ENCODE data around the gene DGKB.

Gene DGKB

GRCh38 chr7:14542624-14543023, 359.9 kb downstream of the DGKB start:
- Histone ChIP-seq H3K79me2 (ENCODE audit: low read length) (no peaks in the 10 kb centered on the region), H3K27me3 (replicated peaks; ENCODE audit: insufficient read depth, low read length) (no peaks in the 10 kb centered on the region), H3K9ac (ENCODE audit: low read length) (no peak overlapping the region), H3F3A (ENCODE audit: insufficient read depth, low read length) (no peaks in the 10 kb centered on the region), H4K20me1 (ENCODE audit: insufficient read depth, low read length) (no peaks in the 10 kb centered on the region), H3K4me2 (ENCODE audit: low read depth, low read length) (no peak overlapping the region), H3K36me3 (replicated peaks; ENCODE audit: insufficient read depth, low read length) (no peaks in the 10 kb centered on the region), H3K4me3 (ENCODE audit: low read length) (no peak overlapping the region), H3K9me2 (replicated peaks; ENCODE audit: insufficient read depth, low read length) (no peaks in the 10 kb centered on the region), H2AFZ (ENCODE audit: low read length) (no peak overlapping the region), H3K4me1 (ENCODE audit: low read length) (no peaks in the 10 kb centered on the region), H3K9me3 (replicated peaks; ENCODE audit: insufficient read depth, low read length) (no peaks in the 10 kb centered on the region), H3K27ac (ENCODE audit: low read length) (no peak overlapping the region)
- DNase-seq = no peak
- TF ChIP-seq EZH2phosphoT487 (IDR thresholded peaks at IDR 0.05; ENCODE audit: low read length) (no peak), EZH2 (optimal IDR thresholded peaks at IDR 0.05; ENCODE audit: low read depth, low read length) (no peak)

GRCh38 chr7:14521183-14521582, 381.4 kb downstream of the DGKB start:
- no peaks in the 10 kb centered on the region for H4K20me1 ChIP-seq (ENCODE audit: insufficient read depth, low read length)
- no peak overlapping the region for H3K27ac ChIP-seq (ENCODE audit: low read length)
- no peaks in the 10 kb centered on the region for H3K27me3 ChIP-seq (replicated peaks; ENCODE audit: insufficient read depth, low read length)
- H3F3A ChIP-seq (ENCODE audit: insufficient read depth, low read length) = no peaks in the 10 kb centered on the region
- H3K9ac ChIP-seq (ENCODE audit: low read length) = no peak overlapping the region
- H3K4me1 ChIP-seq (ENCODE audit: low read length) = no peaks in the 10 kb centered on the region
- H3K79me2 ChIP-seq (ENCODE audit: low read length) = no peaks in the 10 kb centered on the region
- no peak overlapping the region for H3K4me3 ChIP-seq (ENCODE audit: low read length)
- DNase-seq = no peak
- H2AFZ ChIP-seq (ENCODE audit: low read length) = no peak overlapping the region
- no peaks in the 10 kb centered on the region for H3K36me3 ChIP-seq (replicated peaks; ENCODE audit: insufficient read depth, low read length)
- H3K4me2 ChIP-seq (ENCODE audit: low read depth, low read length) = no peak overlapping the region
- no peaks in the 10 kb centered on the region for H3K9me2 ChIP-seq (replicated peaks; ENCODE audit: insufficient read depth, low read length)
- TF ChIP-seq CTCF (IDR thresholded peaks at IDR 0.05; ENCODE audit: low read length) = no peak
- TF ChIP-seq EZH2phosphoT487 (IDR thresholded peaks at IDR 0.05; ENCODE audit: low read length) = no peak
- no peak for TF ChIP-seq EZH2 (optimal IDR thresholded peaks at IDR 0.05; ENCODE audit: low read depth, low read length)
- no peaks in the 10 kb centered on the region for H3K9me3 ChIP-seq (replicated peaks; ENCODE audit: insufficient read depth, low read length)

DNA sequence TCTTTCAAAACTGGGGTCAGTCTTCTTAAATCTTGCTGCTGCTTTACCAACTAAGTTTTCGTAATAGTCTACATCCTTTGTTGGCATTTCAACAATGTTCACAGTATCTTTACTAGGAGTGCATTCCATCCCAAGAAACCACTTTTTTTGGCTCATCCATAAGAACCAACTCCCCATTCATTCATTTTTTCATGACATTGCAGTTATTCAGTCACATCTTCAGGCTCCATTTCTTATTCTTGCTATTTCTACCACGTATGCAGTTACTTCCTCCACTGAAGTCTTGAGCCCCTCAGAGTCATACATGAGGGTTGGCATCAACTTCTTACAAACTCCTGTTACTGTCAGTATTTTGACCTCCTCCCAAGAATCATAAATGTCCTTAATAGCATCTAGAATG, 392.3 kb downstream of the DGKB start:
- H3K27me3 ChIP-seq (replicated peaks; ENCODE audit: insufficient read depth, low read length) = no peaks in the 10 kb centered on the region
- DNase-seq = no peak
- no peaks in the 10 kb centered on the region for H3K9me2 ChIP-seq (replicated peaks; ENCODE audit: insufficient read depth, low read length)
- no peaks in the 10 kb centered on the region for H3K79me2 ChIP-seq (ENCODE audit: low read length)
- H3K27ac ChIP-seq (ENCODE audit: low read length) = no peak overlapping the region
- no peak overlapping the region for H3K4me3 ChIP-seq (ENCODE audit: low read length)
- TF ChIP-seq EZH2 (optimal IDR thresholded peaks at IDR 0.05; ENCODE audit: low read depth, low read length) (no peak), EZH2phosphoT487 (IDR thresholded peaks at IDR 0.05; ENCODE audit: low read length) (no peak), CTCF (IDR thresholded peaks at IDR 0.05; ENCODE audit: low read length) (no peak)
- H3F3A ChIP-seq (ENCODE audit: insufficient read depth, low read length) = no peaks in the 10 kb centered on the region
- H3K4me2 ChIP-seq (ENCODE audit: low read depth, low read length) = no peak overlapping the region
- no peak overlapping the region for H2AFZ ChIP-seq (ENCODE audit: low read length)
- no peaks in the 10 kb centered on the region for H4K20me1 ChIP-seq (ENCODE audit: insufficient read depth, low read length)
- no peaks in the 10 kb centered on the region; the same call in 1 of the 2 replicates for H3K36me3 ChIP-seq (replicated peaks; ENCODE audit: insufficient read depth, low read length)
- no peaks in the 10 kb centered on the region for H3K9me3 ChIP-seq (replicated peaks; ENCODE audit: insufficient read depth, low read length)
- H3K9ac ChIP-seq (ENCODE audit: low read length) = no peak overlapping the region
- H3K4me1 ChIP-seq (ENCODE audit: low read length) = no peaks in the 10 kb centered on the region

DNA sequence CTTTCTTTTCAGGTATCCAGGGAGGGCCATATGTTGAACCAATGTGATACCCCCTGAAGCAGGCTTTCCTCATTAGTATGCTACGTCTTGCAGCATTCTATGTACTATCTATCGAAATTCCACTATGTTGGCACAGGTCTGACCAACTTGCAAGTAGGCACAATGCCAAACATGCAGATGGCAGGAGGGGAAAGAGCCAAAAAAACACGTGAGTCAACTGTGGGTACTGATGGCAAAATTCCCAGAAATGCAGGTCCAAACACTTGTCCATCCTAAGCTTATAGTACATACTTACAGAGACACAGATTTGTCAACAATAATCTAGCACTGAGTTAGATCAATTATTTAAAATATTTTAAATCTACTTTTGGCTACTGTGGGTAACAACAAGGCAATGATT, 394.9 kb downstream of the DGKB start:
- H3F3A ChIP-seq (ENCODE audit: insufficient read depth, low read length) = no peaks in the 10 kb centered on the region
- no peak overlapping the region for H3K4me2 ChIP-seq (ENCODE audit: low read depth, low read length)
- H3K9me3 ChIP-seq (replicated peaks; ENCODE audit: insufficient read depth, low read length) = no peaks in the 10 kb centered on the region
- H3K27me3 ChIP-seq (replicated peaks; ENCODE audit: insufficient read depth, low read length) = no peaks in the 10 kb centered on the region
- no peaks in the 10 kb centered on the region for H3K79me2 ChIP-seq (ENCODE audit: low read length)
- TF ChIP-seq EZH2 (optimal IDR thresholded peaks at IDR 0.05; ENCODE audit: low read depth, low read length) (no peak), CTCF (IDR thresholded peaks at IDR 0.05; ENCODE audit: low read length) (no peak), EZH2phosphoT487 (IDR thresholded peaks at IDR 0.05; ENCODE audit: low read length) (no peak)
- no peak overlapping the region for H2AFZ ChIP-seq (ENCODE audit: low read length)
- no peaks in the 10 kb centered on the region for H3K4me1 ChIP-seq (ENCODE audit: low read length)
- no peaks in the 10 kb centered on the region; the same call in 1 of the 2 replicates for H3K36me3 ChIP-seq (replicated peaks; ENCODE audit: insufficient read depth, low read length)
- no peaks in the 10 kb centered on the region for H3K9me2 ChIP-seq (replicated peaks; ENCODE audit: insufficient read depth, low read length)
- no peak overlapping the region for H3K9ac ChIP-seq (ENCODE audit: low read length)
- no peak for DNase-seq
- no peaks in the 10 kb centered on the region for H4K20me1 ChIP-seq (ENCODE audit: insufficient read depth, low read length)
- H3K4me3 ChIP-seq (ENCODE audit: low read length) = no peak overlapping the region
- no peak overlapping the region for H3K27ac ChIP-seq (ENCODE audit: low read length)

Measured in MM.1S (cell line).